HG03066 (cell line): ENCODE data around the gene ABCD3.
"Not testable (repeated sequence)": the region's sequence is repeated elsewhere in the genome, so short reads cannot be mapped to it uniquely, and the experiment has no call there.

Source experiments
- ATAC-seq: cut with Tn5 transposase; IDR thresholded peaks from one replicate; pipeline ENCODE4 v1.9.1; 2021; ENCODE audit warnings: low read depth; ENCODE audit not compliant: unreplicated experiment

Gene ABCD3

DNA sequence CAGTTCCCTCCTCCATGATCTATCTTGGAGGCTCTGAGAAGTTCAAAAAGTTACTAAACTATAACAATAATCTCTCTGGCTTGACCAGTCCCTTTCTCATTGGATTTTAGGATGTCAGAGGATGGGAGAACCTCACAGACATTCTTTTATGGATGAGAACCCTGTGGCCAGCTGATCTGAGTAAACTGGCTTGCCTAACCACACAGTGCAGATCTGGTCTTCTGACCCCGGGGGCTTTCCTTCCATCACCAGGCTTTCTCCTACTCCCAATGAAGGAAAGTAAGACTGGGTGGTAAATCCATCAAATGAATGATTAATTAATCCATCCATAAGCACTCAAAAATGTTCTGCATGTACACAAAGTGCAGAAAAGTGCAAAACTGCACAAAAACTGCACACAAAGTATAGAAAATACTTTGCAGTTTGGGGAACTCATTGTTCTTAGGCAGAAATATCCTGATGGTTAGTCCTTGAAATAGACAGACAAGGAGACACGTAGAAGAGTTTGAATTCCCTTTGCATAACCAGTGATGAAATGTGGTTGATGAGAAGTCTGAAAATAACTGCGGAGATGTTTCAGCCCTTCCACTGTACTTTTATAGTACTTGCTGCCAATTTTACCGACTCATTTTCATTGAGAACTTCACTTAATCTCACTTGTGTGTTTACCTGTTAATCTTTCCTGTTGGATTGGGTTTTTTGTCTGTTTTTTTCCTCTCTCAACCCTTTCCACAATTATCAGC lies 125.9 kb downstream of the ABCD3 start:
- no peak for ATAC-seq

GRCh38 chr1:94544706-94545490 lies 126.7 kb downstream of the ABCD3 start:
- no peak for ATAC-seq

GRCh38 chr1:94549706-94550105 lies 131.5 kb downstream of the ABCD3 start:
- ATAC-seq = no peak

- ATAC-seq = no peak
Measured at GRCh38 chr1:94550396-94550795, 132.2 kb downstream of the ABCD3 start.

DNA sequence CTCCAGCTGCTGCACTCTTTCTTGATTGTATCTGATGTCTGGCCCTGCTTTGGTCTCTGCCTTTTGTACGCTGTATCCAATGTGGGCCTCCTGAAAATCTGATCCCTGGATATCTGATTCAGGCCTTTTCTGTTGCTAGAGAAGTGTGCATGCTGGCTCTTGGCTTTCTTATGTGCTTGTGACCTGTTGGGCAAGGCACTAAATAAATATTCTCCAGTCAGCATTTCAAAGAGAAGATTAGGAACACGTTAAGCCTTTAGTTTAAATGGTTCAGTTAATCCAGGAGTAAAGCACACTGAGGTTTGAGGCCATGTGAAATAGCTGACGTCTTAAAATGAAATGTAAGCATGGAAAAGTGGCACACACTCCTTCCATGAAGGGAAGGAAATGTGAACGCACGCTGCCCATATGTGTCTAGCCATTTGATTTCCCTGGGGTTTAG lies 132.6 kb downstream of the ABCD3 start:
- no peak for ATAC-seq

- no peak for ATAC-seq
Measured at GRCh38 chr1:94551449-94551848, 133.3 kb downstream of the ABCD3 start.

- ATAC-seq = no peak
Measured at GRCh38 chr1:94552071-94552586, 133.9 kb downstream of the ABCD3 start.

DNA sequence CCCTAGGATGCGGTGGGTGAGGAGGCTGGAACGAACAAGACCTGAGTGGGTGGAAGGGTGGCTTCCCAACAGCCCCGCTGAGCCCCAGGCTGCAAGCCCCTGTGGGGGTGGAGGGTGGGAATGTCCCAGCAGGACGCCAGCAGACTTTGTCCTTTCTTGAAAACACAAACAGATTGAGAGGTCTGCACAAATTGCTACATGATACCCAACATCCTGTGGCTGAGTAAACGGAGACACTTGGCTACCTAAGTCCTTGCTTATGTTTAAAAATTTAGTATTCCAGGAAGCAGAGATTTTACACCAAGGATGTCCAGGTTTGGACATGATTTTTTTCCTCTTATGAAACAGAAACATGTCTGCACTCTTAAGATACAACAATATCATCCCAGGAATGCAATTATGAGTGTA lies 135.1 kb downstream of the ABCD3 start:
- ATAC-seq = no peak

GRCh38 chr1:94553931-94554330 lies 135.7 kb downstream of the ABCD3 start:
- no peak for ATAC-seq

DNA sequence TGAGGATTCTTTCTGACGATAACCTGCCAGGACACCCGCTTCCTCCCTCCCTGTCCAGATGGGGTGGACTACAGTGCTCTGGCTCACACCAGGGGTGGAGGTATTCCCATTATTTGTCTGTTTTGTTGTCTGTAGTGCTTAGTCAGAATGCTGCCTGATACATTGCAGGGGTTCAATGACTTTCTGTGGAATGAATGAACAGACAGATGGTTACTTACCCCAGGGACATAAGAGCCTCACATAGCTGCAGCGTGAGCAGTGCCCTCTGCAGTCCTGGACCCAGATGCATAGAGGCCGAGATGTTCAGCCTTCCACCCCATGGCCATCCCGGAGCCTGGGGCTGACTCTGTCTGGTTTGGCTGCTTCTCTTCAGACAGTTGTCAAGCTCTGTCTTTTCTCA lies 136.4 kb downstream of the ABCD3 start:
- no peak for ATAC-seq

DNA sequence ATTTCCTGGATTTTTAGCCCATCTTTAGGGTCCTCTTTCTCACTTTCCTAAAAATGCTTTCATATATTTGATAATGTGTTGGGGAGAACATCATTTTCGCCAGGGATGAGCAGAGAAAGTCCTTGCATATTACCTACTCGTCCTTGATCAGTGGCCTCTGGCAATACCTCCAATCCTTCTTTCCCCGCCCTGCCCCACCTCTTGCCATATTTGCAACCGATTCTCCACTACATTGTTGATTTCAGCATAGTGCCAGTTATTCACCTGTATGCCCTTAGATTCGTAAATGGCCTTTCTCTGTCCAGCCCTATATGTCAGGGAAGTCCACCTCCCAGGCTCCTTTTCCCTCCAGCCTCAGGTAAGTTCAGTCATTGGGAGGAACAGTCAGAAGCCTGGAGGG lies 136.9 kb downstream of the ABCD3 start:
- ATAC-seq = no peak

DNA sequence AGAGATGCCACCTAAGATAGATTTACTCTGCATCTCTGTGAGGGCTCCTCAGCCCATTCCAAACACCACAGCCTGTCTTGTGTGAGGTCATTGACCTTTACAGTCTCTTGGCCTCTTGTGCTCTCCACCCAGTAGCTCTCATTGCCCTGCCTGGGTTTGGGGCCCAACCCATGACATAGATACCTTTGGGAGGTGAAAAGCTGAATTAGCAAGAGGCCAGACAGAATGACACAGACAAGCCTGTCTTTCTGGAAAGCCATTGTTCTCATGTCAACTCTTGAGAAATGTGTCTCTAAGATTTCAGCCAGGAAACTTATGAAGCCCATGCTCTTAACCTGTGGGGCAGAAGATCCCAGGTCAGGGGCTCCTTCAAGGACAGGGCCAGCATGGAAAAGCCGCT lies 141.7 kb downstream of the ABCD3 start:
- ATAC-seq = no peak

DNA sequence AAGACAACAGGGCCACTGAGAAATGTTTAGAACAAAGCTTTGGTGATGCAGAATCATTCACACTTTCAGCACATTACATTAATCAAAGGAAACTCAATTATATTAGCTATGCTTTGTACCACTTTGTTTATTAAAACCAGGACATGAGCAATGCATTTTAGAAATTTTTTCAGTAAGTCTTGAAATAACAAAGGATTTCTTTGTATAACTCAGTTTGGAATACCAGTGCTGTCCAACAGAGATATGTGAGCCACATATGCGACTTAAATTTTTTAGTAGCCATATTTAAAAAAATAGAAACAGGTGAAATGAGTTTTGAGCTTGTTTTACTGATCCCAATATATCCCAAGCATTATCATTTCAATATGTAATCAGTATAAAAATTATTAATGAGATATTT lies 142.1 kb downstream of the ABCD3 start:
- no peak for ATAC-seq

DNA sequence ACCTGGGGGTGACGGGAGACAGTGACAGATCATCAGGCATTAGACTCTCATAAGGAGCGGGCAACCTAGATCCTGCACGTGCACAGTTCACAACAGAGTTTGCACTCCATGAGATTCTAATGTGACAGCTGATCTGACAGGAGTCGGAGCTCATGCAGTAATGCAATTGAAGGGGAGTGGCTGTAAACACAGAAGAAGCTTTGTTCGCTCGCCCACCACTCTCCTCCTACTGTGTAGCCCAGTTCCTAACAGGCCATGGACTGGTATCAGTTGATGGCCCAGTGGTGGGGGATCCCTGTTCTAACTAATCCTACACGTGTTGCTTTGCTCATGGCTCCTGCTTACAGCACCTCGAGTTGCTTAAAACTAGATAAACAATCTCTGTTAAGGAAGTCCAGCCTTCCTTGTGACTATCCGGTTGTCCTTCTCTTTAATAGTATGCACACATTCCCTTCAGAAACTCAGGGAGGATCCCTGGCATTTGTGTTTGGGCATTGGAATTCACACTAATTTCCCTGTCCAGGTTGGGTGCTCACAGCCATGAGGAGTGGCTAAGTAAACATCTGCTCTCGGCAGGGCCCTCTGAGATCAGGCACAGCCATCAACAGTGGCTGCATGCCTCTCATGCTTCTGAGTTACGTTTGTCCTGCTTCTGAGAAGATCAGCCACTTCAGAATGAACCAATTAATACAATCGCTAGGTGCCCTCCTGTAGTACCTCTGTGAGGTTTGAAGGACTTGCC lies 144.5 kb downstream of the ABCD3 start:
- no peak for ATAC-seq

DNA sequence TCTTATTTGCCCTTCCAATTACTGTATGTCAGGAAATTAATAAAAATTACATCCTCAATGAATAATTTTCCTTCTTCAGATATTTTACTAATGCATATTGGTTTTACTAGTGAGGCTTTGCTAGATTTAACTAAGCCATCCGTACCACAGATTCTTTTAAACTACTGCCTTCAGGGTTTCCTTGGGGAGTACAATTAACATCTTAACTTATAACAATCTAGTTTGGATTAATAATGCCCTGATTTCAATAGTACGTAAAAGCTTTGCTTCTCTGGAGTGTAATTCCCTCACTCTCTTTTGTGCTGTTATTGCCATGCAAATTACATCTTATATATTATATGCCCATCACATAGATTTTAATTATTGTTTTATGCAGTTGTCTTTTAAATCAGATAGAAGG lies 147.7 kb downstream of the ABCD3 start:
- ATAC-seq = no peak

GRCh38 chr1:94566436-94566835 lies 148.2 kb downstream of the ABCD3 start:
- not testable (repeated sequence) for ATAC-seq

DNA sequence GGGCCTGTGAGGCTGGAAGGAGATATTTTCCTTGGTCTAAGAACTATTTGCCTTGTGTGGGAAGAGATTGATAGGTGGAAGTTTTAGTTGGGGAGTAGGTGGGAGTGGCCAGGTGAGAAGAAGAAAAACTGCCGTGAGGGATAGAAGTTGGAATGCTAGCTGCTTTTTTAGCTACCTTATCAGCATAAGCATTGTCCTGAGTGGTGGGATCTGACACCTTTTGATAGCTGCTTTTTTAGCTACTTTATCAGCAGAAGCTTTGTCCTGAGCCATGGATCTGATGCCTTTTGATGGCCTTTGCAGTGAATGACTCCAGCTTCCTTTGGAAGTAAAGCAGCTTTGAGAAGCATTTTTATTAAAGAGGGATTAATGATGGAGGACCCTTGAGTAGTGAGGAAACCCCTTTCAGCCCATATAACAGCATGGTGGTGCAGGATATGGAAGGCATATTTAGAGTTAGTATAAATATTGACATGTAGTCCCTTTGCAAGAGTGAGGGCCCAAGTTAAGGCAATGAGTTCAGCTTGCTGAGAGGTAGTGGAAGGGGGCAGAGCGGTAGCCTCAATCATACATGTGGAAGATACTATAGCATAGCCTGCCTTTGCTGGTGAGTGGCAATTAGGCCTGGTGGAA lies 149.9 kb downstream of the ABCD3 start:
- not testable (repeated sequence) for ATAC-seq
